Natural killer cell (primary cell): ENCODE results near the gene HP. TPM values are rescaled to one million over a fixed set of nuclear protein-coding genes. Genes with fewer than 3 reads are reported as not detected.
A peak's percentile ranks its signal among the peaks of the same experiment; 100 is the strongest.

ENCODE experiments used
- ATAC-seq, 3 donors: fragments of 150-1000 bp in 2 of 3; fragments of 200-7000 bp in 1 of 3; cut with Tn5 transposase; 1 replicate in 1 of 3; 2 replicates in 2 of 3; pipeline ENCODE4 v1.10.0; 2021; ENCODE audit warnings: mild to moderate bottlenecking in 2 of 3, moderate library complexity in 2 of 3
- DNase-seq, 2 donors: peaks; one replicate each; pipeline versions ENCODE4 v3.0.0 to v3.0.0-alpha.2; 2013 to 2021; ENCODE audit warnings: mixed read lengths in 1 of 2
- H3K27ac ChIP-seq: one replicate; pipeline ENCODE4 v1.5.1; 2013; ENCODE audit warnings: mild to moderate bottlenecking, low read length
- H3K27me3 ChIP-seq: one replicate; pipeline ENCODE4 v1.6.1; 2013; ENCODE audit warnings: low read length; ENCODE audit not compliant: control insufficient read depth, insufficient read depth
- H3K36me3 ChIP-seq: one replicate; pipeline ENCODE4 v1.6.1; 2013; ENCODE audit warnings: low read length; ENCODE audit not compliant: control insufficient read depth, insufficient read depth
- H3K4me1 ChIP-seq: one replicate; pipeline ENCODE4 v1.6.1; 2013; ENCODE audit warnings: low read length; ENCODE audit not compliant: control insufficient read depth, insufficient read depth
- H3K4me3 ChIP-seq: one replicate; pipeline ENCODE4 v1.5.1; 2013; ENCODE audit warnings: low read length
- H3K9me3 ChIP-seq: one replicate; pipeline ENCODE4 v1.6.1; 2013; ENCODE audit warnings: low read length; ENCODE audit not compliant: control insufficient read depth, insufficient read depth
- H3K27ac Mint-ChIP-seq, 2 donors: one replicate each; pipeline ENCODE4 v1.8.0; 2022; ENCODE audit warnings: mild to moderate bottlenecking in 2 of 2, mixed read lengths in 2 of 2, moderate library complexity in 1 of 2
- H3K27me3 Mint-ChIP-seq, 2 donors: one replicate each; pipeline ENCODE4 v1.8.0; 2022; ENCODE audit warnings: low read depth in 2 of 2, mixed read lengths in 2 of 2
- H3K36me3 Mint-ChIP-seq: one replicate; pipeline ENCODE4 v1.8.0; 2022; ENCODE audit warnings: mixed read lengths
- H3K4me1 Mint-ChIP-seq, 2 donors: one replicate each; pipeline ENCODE4 v1.8.0; 2022; ENCODE audit warnings: mixed read lengths in 2 of 2
- H3K4me3 Mint-ChIP-seq: one replicate; pipeline ENCODE4 v1.8.0; 2022; ENCODE audit warnings: mild to moderate bottlenecking, moderate library complexity, mixed read lengths
- H3K9me3 Mint-ChIP-seq, 2 donors: one replicate each; pipeline ENCODE4 v1.8.0; 2022; ENCODE audit warnings: mixed read lengths in 2 of 2
- WGBS: methylation state at CpG from one replicate; pipeline ENCODE4 v1.1.7; 2013; ENCODE audit warnings: missing lambda C conversion rate; ENCODE audit not compliant: insufficient coverage; 5-methylcytosine and 5-hydroxymethylcytosine counted together
- intact Hi-C: fragments of 100-400 bp; cut with micrococcal nuclease; formaldehyde crosslinking; loops from one replicate; pipeline ENCODE4 v1.14.2; 2022
- total RNA-seq, 4 donors: library from RNA; stranded (reverse); fragments of 120-200 nt in 1 of 4; gene quantifications; one replicate each; pipeline versions ENCODE4 v1.2.3 to v1.2.4, GENCODE V29; 2013 to 2022
- TF ChIP-seq, protein P1 (sequence below): fragments of 200-600 bp; IDR thresholded peaks from one replicate; pipeline ENCODE4 v1.8.0; 2022; ENCODE audit warnings: antibody characterized with exemption

Gene HP
- total RNA-seq, 3 donors from 2014 or later (not counting 1 experiment from before 2014, with no cell fraction given), result 0.32 to 2.1 TPM; not detected in 1

DNA sequence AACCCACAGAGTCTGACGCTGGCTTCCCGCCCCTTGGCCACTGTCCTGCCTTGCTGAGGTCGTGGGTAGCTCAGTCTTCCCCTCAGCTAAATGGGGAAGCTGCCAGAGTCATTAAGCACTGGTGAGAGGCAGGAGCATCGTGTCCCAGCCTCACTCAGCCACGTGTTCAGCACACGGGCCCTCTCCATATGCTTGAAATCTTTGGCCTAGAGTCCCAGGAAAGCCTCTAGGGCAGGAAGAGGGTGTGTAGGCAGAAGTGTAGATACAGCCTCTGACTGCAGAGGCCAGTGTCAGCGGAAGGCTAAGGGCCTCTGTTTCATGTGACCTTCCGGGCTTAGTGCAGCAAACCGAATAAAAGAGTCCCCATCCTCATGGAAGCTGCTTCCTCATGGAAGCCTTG, 41.7 kb upstream of the HP start:
- TF ChIP-seq, protein P1, sequence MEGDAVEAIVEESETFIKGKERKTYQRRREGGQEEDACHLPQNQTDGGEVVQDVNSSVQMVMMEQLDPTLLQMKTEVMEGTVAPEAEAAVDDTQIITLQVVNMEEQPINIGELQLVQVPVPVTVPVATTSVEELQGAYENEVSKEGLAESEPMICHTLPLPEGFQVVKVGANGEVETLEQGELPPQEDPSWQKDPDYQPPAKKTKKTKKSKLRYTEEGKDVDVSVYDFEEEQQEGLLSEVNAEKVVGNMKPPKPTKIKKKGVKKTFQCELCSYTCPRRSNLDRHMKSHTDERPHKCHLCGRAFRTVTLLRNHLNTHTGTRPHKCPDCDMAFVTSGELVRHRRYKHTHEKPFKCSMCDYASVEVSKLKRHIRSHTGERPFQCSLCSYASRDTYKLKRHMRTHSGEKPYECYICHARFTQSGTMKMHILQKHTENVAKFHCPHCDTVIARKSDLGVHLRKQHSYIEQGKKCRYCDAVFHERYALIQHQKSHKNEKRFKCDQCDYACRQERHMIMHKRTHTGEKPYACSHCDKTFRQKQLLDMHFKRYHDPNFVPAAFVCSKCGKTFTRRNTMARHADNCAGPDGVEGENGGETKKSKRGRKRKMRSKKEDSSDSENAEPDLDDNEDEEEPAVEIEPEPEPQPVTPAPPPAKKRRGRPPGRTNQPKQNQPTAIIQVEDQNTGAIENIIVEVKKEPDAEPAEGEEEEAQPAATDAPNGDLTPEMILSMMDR, result no peak
- Mint-ChIP-seq H3K9me3 (no peaks in the 10 kb centered on the region), H3K27me3 (no peaks in the 10 kb centered on the region), H3K4me3 (no peak overlapping the region), H3K27ac (peak overlapping the region in 1 of 2 donors; percentile 78), H3K4me1 (peaks cover 12 to 19% of the 10 kb centered on the region in 2 donors), H3K36me3 (no peaks in the 10 kb centered on the region)
- intact Hi-C loops, result no loop called here
- Histone ChIP-seq H3K36me3 (peaks cover 16% of the 10 kb centered on the region), H3K9me3 (no peaks in the 10 kb centered on the region), H3K4me3 (no peak overlapping the region), H3K27me3 (no peaks in the 10 kb centered on the region), H3K27ac (no peak overlapping the region), H3K4me1 (peaks cover 36% of the 10 kb centered on the region)
- no peak for ATAC-seq
- DNase-seq, result no peak
- WGBS, result 89% methylated on average over 9 of the region's 9 CpGs

GRCh38 chr16:72013389-72013788, 40.9 kb upstream of the HP start:
- H3K4me1 Mint-ChIP-seq, result peaks cover 11 to 17% of the 10 kb centered on the region in 2 donors
- WGBS, result 43% methylated on average over 5 of the region's 5 CpGs

GRCh38 chr16:72013888-72014581, 40.3 kb upstream of the HP start:
- ATAC-seq (no peak), DNase-seq (no peak)
- intact Hi-C loops, result no loop called here
- Histone ChIP-seq H3K27ac (no peak overlapping the region), H3K4me1 (peaks cover 27% of the 10 kb centered on the region), H3K9me3 (no peaks in the 10 kb centered on the region), H3K36me3 (peaks cover 16% of the 10 kb centered on the region), H3K27me3 (no peaks in the 10 kb centered on the region), H3K4me3 (no peak overlapping the region)
- Mint-ChIP-seq H3K4me3 (no peak overlapping the region), H3K36me3 (no peaks in the 10 kb centered on the region), H3K27ac (peak overlapping the region in 1 of 2 donors; percentile 78), H3K27me3 (no peaks in the 10 kb centered on the region), H3K4me1 (peaks cover 6 to 11% of the 10 kb centered on the region in 2 donors), H3K9me3 (no peaks in the 10 kb centered on the region)
- WGBS, result 63% methylated on average over 15 of the region's 15 CpGs
- TF ChIP-seq, protein P1, result no peak

More at GRCh38 chr16:72013389-72013788, 40.9 kb upstream of the HP start:
- TF ChIP-seq, protein P1, result no peak
- no peaks in the 10 kb centered on the region for H3K36me3 Mint-ChIP-seq
- H3K27ac ChIP-seq, result no peak overlapping the region
- no peaks in the 10 kb centered on the region for H3K27me3 ChIP-seq
- peak overlapping the region in 1 of 2 donors; percentile 78 for H3K27ac Mint-ChIP-seq
- DNase-seq (peak in 1 of 2 donors; percentile 19), ATAC-seq (peak in 1 of 3 donors; percentile 3)
- peaks cover 16% of the 10 kb centered on the region for H3K36me3 ChIP-seq
- peaks cover 30% of the 10 kb centered on the region for H3K4me1 ChIP-seq
- no peaks in the 10 kb centered on the region for H3K9me3 Mint-ChIP-seq
- no peak overlapping the region for H3K4me3 Mint-ChIP-seq
- no peaks in the 10 kb centered on the region for H3K9me3 ChIP-seq
- intact Hi-C loops, result no loop called here
- H3K4me3 ChIP-seq, result no peak overlapping the region
- H3K27me3 Mint-ChIP-seq, result no peaks in the 10 kb centered on the region
